Stomach (tissue), 9 donors: ENCODE data around the gene ODC1. TPM values are rescaled to one million over a fixed set of nuclear protein-coding genes. Genes with fewer than 3 reads are reported as not detected.

Experiments
- DNase-seq, 2 donors: peaks; one replicate each; pipeline versions ENCODE4 v3.0.0 to v3.0.0-alpha.2; 2013 to 2019
- H3K27ac ChIP-seq, 5 donors: fragments of 200-600 bp in 4 of 5; sonication (generic) in 4 of 5; one replicate each; pipeline ENCODE4 v1.5.1; 2013 to 2019; ENCODE audit warnings: mild to moderate bottlenecking in 1 of 5, moderate library complexity in 1 of 5
- H3K27me3 ChIP-seq, 3 donors: fragments of 200-600 bp; sonication (generic); one replicate each; pipeline ENCODE4 v1.5.1; 2017 to 2019; ENCODE audit warnings: mixed run types in 1 of 3
- H3K36me3 ChIP-seq, 4 donors: fragments of 200-600 bp; sonication (generic); 1 replicate in 3 of 4; 2 replicates in 1 of 4; pipeline ENCODE4 v1.5.1; 2016 to 2019
- H3K4me1 ChIP-seq, 4 donors: fragments of 200-600 bp; sonication (generic); one replicate each; pipeline ENCODE4 v1.5.1; 2016 to 2019
- H3K4me3 ChIP-seq, 4 donors: fragments of 200-600 bp; sonication (generic) in 3 of 4; one replicate each; pipeline ENCODE4 v1.5.1; 2016 to 2019; ENCODE audit warnings: mild to moderate bottlenecking in 1 of 4
- H3K9me3 ChIP-seq, 4 donors: fragments of 200-600 bp; sonication (generic); one replicate each; pipeline ENCODE4 v1.5.1; 2016 to 2019
- EP300 ChIP-seq: sonication (generic); formaldehyde crosslinking; IDR thresholded peaks from one replicate; pipeline ENCODE4 v1.6.1; 2017; ENCODE audit warnings: antibody characterized with exemption
- POLR2A ChIP-seq, 4 donors: fragments of 450-650 bp; IDR thresholded peaks; one replicate each; pipeline ENCODE4 v1.6.1; 2016; ENCODE audit warnings: antibody characterized with exemption in 4 of 4, control low read depth in 2 of 4, mild to moderate bottlenecking in 1 of 4, moderate library complexity in 1 of 4
- POLR2AphosphoS5 ChIP-seq, 3 donors: sonication (generic); formaldehyde crosslinking; IDR thresholded peaks; one replicate each; pipeline ENCODE4 v1.6.1; 2016; ENCODE audit warnings: antibody characterized with exemption in 3 of 3
- WGBS, 5 donors: extraction: QIAGEN DNeasy Blood & Tissue Kit in 3 of 5; methylation state at CpG; one replicate each; pipeline versions ENCODE4 v1.1.5 to v1.1.7; 2013 to 2018; 5-methylcytosine and 5-hydroxymethylcytosine counted together
- intact Hi-C: fragments of 100-400 bp; cut with DNase I; formaldehyde crosslinking; loops from one replicate; pipeline ENCODE4 v1.15.1; 2023; ENCODE audit warnings: low total_unique reads
- polyA plus RNA-seq, 3 donors: library from polyadenylated mRNA; stranded (reverse); fragments of 200-250 nt; gene quantifications; one replicate each; pipeline ENCODE4 v1.2.3, GENCODE V29; 2013
- total RNA-seq, 5 donors: library from RNA; depleted of rRNA; stranded (reverse); fragments of >200 nt; gene quantifications; one replicate each; pipeline versions ENCODE4 v1.1.0 to v1.2.3, GENCODE V29; 2014 to 2016
- TF ChIP-seq, protein P1 (sequence below), 7 experiments: fragments of 450-650 bp in 4 of 7; fragments of 200-600 bp in 3 of 7; sonication (generic) in 3 of 7; IDR thresholded peaks; one replicate each; pipeline ENCODE4 v1.5.1; 2016 to 2019; ENCODE audit warnings: antibody characterized with exemption in 7 of 7, control low read depth in 2 of 7, mild to moderate bottlenecking in 1 of 7
- donor health status: healthy with polysubstance abuse.
- donor health status: Bipolar disorder and iron deficiency.
- donor health status: healthy.

Gene ODC1
- total and polyA plus RNA-seq, 8 donors, result 32.2 to 148 (median 49.8) TPM

- DNase-seq, result peak; percentile 73 to 77
- Histone ChIP-seq H3K4me1 (peaks cover 0 to 19% (median 7%) of the 10 kb centered on the region in 4 donors), H3K27ac (peak overlapping the region in 2 of 5 donors; percentile 65 to 66), H3K36me3 (no peaks in the 10 kb centered on the region), H3K27me3 (peaks cover 0 to 22% (median 0%) of the 10 kb centered on the region in 3 donors), H3K4me3 (no peak overlapping the region), H3K9me3 (peaks cover 0 to under 1% (median 0%) of the 10 kb centered on the region in 4 donors)
- intact Hi-C loops, result no loop called here
- 26 to 48% (median 40%) methylated on average over 5 of the region's 5 CpGs for WGBS, 5 donors
- TF ChIP-seq POLR2AphosphoS5 (IDR thresholded peaks at IDR 0.05), result no peak
- TF ChIP-seq, protein P1, sequence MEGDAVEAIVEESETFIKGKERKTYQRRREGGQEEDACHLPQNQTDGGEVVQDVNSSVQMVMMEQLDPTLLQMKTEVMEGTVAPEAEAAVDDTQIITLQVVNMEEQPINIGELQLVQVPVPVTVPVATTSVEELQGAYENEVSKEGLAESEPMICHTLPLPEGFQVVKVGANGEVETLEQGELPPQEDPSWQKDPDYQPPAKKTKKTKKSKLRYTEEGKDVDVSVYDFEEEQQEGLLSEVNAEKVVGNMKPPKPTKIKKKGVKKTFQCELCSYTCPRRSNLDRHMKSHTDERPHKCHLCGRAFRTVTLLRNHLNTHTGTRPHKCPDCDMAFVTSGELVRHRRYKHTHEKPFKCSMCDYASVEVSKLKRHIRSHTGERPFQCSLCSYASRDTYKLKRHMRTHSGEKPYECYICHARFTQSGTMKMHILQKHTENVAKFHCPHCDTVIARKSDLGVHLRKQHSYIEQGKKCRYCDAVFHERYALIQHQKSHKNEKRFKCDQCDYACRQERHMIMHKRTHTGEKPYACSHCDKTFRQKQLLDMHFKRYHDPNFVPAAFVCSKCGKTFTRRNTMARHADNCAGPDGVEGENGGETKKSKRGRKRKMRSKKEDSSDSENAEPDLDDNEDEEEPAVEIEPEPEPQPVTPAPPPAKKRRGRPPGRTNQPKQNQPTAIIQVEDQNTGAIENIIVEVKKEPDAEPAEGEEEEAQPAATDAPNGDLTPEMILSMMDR (IDR thresholded peaks at IDR 0.05), result no peak
- TF ChIP-seq POLR2A (IDR thresholded peaks at IDR 0.05), result no peak
- TF ChIP-seq EP300, result no peak
Measured at GRCh38 chr2:10486601-10487079, 38.5 kb upstream of the ODC1 start.

DNA sequence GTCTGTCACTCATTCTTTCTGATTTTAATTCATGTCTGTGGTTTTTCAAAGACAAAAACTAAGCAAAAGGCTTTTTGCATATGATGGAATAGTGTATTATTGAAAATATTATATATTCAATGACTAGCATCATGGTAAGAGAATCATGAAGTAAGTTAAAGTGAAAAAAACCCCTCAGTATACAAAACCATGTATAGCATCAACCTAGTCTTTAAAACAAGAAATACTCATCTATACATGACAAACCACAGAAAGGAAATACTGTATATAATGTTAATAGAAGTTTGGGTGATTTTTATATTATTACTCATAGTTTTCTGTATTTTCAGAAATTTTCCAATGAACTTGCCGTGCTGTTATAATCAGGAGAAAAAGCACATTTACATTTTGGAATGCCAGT is 38.0 kb upstream of the ODC1 start:
- Histone ChIP-seq H3K27me3 (peaks cover 0 to 24% (median 0%) of the 10 kb centered on the region in 3 donors), H3K27ac (no peak overlapping the region), H3K4me3 (no peak overlapping the region), H3K9me3 (no peaks in the 10 kb centered on the region), H3K4me1 (peaks cover 0 to 19% (median 7%) of the 10 kb centered on the region in 4 donors), H3K36me3 (no peaks in the 10 kb centered on the region)
- intact Hi-C loops, result no loop called here
- TF ChIP-seq, protein P1 (IDR thresholded peaks at IDR 0.05), result no peak
- no peak for TF ChIP-seq POLR2A (IDR thresholded peaks at IDR 0.05)
- no peak for TF ChIP-seq EP300
- TF ChIP-seq POLR2AphosphoS5 (IDR thresholded peaks at IDR 0.05), result no peak
- WGBS, 5 donors, result 73 to 83% (median 78%) methylated on average over 1 of the region's 1 CpG
- no peak for DNase-seq

- Histone ChIP-seq H3K9me3 (no peaks in the 10 kb centered on the region), H3K27me3 (peaks cover 0 to 18% (median 0%) of the 10 kb centered on the region in 3 donors), H3K27ac (no peak overlapping the region), H3K4me1 (peaks cover 0 to 12% (median 6%) of the 10 kb centered on the region in 4 donors), H3K4me3 (no peak overlapping the region), H3K36me3 (no peaks in the 10 kb centered on the region)
- intact Hi-C loops, result no loop called here
- no peak for DNase-seq
- TF ChIP-seq EP300 (no peak), POLR2A (IDR thresholded peaks at IDR 0.05) (no peak), POLR2AphosphoS5 (IDR thresholded peaks at IDR 0.05) (no peak)
- TF ChIP-seq, protein P1 (IDR thresholded peaks at IDR 0.05), result no peak
- 52 to 56% (median 54%) methylated on average over 7 of the region's 7 CpGs for WGBS, 5 donors
Measured at GRCh38 chr2:10482913-10483312, 34.8 kb upstream of the ODC1 start.

DNA sequence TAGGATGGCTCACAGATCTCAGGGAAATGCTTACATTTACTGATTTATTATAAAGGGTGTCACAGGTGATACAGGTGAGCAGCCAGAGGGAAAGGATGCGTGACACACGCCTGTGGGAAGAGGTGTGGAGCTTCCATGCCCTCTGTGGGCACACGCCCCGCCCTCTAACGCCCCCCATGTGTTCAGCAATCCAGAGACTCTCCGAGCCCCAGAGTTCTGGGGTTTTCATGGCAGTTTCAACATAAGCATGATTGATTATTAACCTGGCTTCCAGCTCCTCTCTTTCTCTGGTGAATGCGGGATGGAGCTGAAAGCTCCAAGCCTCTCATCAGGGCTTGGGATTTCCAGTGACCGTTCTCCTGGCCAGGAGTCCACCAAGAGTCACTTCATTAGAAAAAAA is 34.3 kb upstream of the ODC1 start:
- intact Hi-C loops, result no loop called here
- H3K4me3 ChIP-seq, result no peak overlapping the region
- H3K27ac ChIP-seq, result no peak overlapping the region
- TF ChIP-seq EP300 (no peak), POLR2A (IDR thresholded peaks at IDR 0.05) (no peak), POLR2AphosphoS5 (IDR thresholded peaks at IDR 0.05) (no peak)
- TF ChIP-seq, protein P1 (IDR thresholded peaks at IDR 0.05), result no peak
- H3K4me1 ChIP-seq, result peaks cover 0 to 9% (median 6%) of the 10 kb centered on the region in 4 donors
- H3K9me3 ChIP-seq, result no peaks in the 10 kb centered on the region
- peaks cover 0 to 13% (median 0%) of the 10 kb centered on the region in 3 donors for H3K27me3 ChIP-seq
- WGBS, 5 donors, result 58 to 73% (median 61%) methylated on average over 8 of the region's 8 CpGs
- DNase-seq, result no peak
- no peaks in the 10 kb centered on the region for H3K36me3 ChIP-seq
